Left hindlimb (tissue), 1 donor: ENCODE data around the gene PGM1.
A peak's percentile ranks its signal among the peaks of the same experiment; 100 is the strongest.
"Not testable (repeated sequence)": the region's sequence is repeated elsewhere in the genome, so short reads cannot be mapped to it uniquely, and the experiment has no call there.

Source experiments
- DNase-seq: peaks from one replicate; pipeline ENCODE4 v3.0.0-alpha.2; 2018

Gene PGM1

GRCh38 chr1:63593303-63593885, at the start of gene PGM1:
PGM1 (plus strand) TSS chr1:63593411; CDS start chr1:63593489, 78 bp downstream.
- DNase-seq, result peak; percentile 85

GRCh38 chr1:63545780-63546179, 47.4 kb upstream of the PGM1 start:
- DNase-seq, result no peak

GRCh38 chr1:63547621-63548294, 45.5 kb upstream of the PGM1 start:
- no peak for DNase-seq

- no peak for DNase-seq
Measured at GRCh38 chr1:63548303-63548702, 44.9 kb upstream of the PGM1 start.

GRCh38 chr1:63548877-63549276, 44.3 kb upstream of the PGM1 start:
- no peak for DNase-seq

GRCh38 chr1:63555480-63555879, 37.7 kb upstream of the PGM1 start:
- DNase-seq, result no peak

- DNase-seq, result no peak
Measured at GRCh38 chr1:63557365-63557987, 35.7 kb upstream of the PGM1 start.

- DNase-seq, result no peak
Measured at GRCh38 chr1:63559357-63559756, 33.9 kb upstream of the PGM1 start.

GRCh38 chr1:63563745-63564144, 29.5 kb upstream of the PGM1 start:
- no peak for DNase-seq

GRCh38 chr1:63569068-63569467, 24.1 kb upstream of the PGM1 start:
- no peak for DNase-seq

- no peak for DNase-seq
Measured at GRCh38 chr1:63569640-63570316, 23.4 kb upstream of the PGM1 start.

- DNase-seq, result not testable (repeated sequence)
Measured at GRCh38 chr1:63572686-63573085, 20.5 kb upstream of the PGM1 start.

- not testable (repeated sequence) for DNase-seq
Measured at GRCh38 chr1:63574203-63574796, 18.9 kb upstream of the PGM1 start.

- DNase-seq, result no peak
Measured at GRCh38 chr1:63575340-63575826, 17.8 kb upstream of the PGM1 start.

- not testable (repeated sequence) for DNase-seq
Measured at GRCh38 chr1:63586326-63586725, 6.9 kb upstream of the PGM1 start.

GRCh38 chr1:63590166-63590560, 3.0 kb upstream of the PGM1 start:
- no peak for DNase-seq

- no peak for DNase-seq
Measured at GRCh38 chr1:63592536-63593302, 492 bp upstream of the PGM1 start.

GRCh38 chr1:63593886-63594605, 835 bp downstream of the PGM1 start:
- peak; percentile 63 for DNase-seq

- no peak for DNase-seq
Measured at GRCh38 chr1:63595435-63595834, 2.2 kb downstream of the PGM1 start.

- no peak for DNase-seq
Measured at GRCh38 chr1:63599799-63600198, 6.6 kb downstream of the PGM1 start.

GRCh38 chr1:63600248-63600647, 7.0 kb downstream of the PGM1 start:
- no peak for DNase-seq

GRCh38 chr1:63601061-63601460, 7.8 kb downstream of the PGM1 start:
- DNase-seq, result no peak
